Fibroblast of lung (primary cell): ENCODE data around the gene C3.

Source experiments
- CTCF ChIP-seq, 2 donors: IDR thresholded peaks in 1 of 2; conservative IDR thresholded peaks in 1 of 2; 1 replicate in 1 of 2; 2 replicates in 1 of 2; pipeline ENCODE4 v1.5.1; 2011 to 2012; ENCODE audit warnings: low read length in 2 of 2, control low read depth in 1 of 2, inconsistent platforms in 1 of 2, low read depth in 1 of 2, mild to moderate bottlenecking in 1 of 2
- EZH2 ChIP-seq: IDR thresholded peaks from 2 replicates; pipeline ENCODE4 v1.5.1; 2012; ENCODE audit warnings: low read length, control low read depth, mild to moderate bottlenecking; ENCODE audit errors: missing control alignments

DNA sequence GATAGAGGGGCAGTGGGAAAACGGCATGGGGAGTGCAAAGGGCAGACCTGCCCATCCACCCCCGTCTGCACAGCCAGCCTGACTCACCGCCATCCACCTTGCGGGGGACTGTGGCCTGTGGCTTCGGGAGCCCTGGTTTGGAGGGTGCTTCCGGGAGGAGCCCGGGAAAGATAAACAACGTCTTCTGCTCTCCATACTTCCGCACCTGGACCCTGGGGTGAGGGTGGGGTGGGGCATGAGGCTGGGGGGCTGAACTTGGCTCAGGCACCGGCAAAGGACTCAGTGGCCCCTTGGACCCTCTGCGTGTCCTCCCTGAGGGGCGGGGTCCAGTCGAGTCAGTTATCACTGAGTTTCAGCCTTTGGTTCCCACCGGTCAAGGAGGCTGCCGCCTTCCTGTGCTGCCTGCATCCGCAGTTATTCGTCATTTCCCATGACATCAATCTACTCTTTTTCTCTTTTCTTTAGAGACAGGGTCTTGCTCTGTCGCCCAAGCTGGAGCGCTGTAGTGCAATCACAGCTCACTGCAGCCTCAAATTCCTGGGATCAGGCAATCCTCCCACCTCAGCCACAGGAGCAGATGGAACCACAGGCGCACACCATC is 13.7 kb upstream of the C3 start:
- TF ChIP-seq CTCF (conservative IDR thresholded peaks at IDR 0.05 in 1 of 2, IDR thresholded peaks at IDR 0.05 in 1 of 2; ENCODE audit: low read depth in 1 of 2, low read length in 2 of 2) = no peak
- TF ChIP-seq EZH2 = no peak
